ENCODE measurements around the gene TJP1. TPM values are rescaled to one million over a fixed set of nuclear protein-coding genes. Genes with fewer than 3 reads are reported as not detected.

Gene TJP1
- total and polyA plus RNA-seq, 5 donors from 2014 or later = 0.06 TPM; not detected in 4

DNA sequence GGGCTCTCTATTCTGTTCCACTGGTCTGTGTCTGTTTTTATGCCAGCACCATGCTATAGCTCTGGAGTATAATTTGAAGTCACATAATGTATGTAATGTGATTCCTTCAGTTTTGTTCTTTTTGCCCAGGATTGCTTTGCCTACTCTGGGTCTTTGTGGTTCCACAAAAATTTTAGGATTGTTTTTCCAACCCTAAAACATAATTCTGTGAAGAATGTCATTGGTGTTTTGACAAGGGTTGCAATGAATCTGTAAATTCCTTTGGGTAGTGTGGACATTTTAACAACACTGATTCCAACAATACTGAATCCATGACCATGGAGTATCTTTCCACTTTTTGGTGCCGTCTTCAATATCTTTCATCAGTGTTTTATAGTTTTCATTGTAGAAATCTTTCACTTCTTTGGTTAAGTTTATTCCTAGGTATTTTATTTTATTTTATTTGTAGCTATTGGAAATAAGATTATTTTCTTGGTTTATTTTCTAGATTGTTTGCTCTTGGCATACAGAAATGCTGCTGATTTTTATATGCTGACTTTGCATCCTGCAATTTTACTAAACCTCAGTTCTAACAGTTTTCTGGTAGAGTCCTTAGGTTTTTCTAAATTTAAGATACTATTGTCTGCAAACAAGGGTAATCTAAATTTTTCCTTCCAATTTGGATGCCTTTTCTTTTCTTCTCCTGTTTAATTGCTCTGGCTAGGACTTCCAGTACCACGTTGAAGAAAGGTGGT, 29.7 kb downstream of the TJP1 start:
- Histone ChIP-seq H3K36me3 (ENCODE audit: control insufficient read depth, insufficient read depth, low read length) (no peaks in the 10 kb centered on the region), H3K27ac (ENCODE audit: insufficient read depth, low read length, poor library complexity, severe bottlenecking) (no peak overlapping the region), H3K9me3 (ENCODE audit: control insufficient read depth in 2 of 2, low read length in 2 of 2) (no peaks in the 10 kb centered on the region), H3K4me1 (ENCODE audit: control insufficient read depth, insufficient read depth, low read length, poor library complexity, severe bottlenecking) (no peaks in the 10 kb centered on the region), H3K27me3 (ENCODE audit: control insufficient read depth, insufficient read depth, low read length) (no peaks in the 10 kb centered on the region), H3K4me3 (ENCODE audit: low read depth, low read length) (no peak overlapping the region)
- Mint-ChIP-seq H3K4me3 (no peak overlapping the region), H3K4me1 (no peaks in the 10 kb centered on the region), H3K9me3 (peaks cover 0 to 7% (median 0%) of the 10 kb centered on the region in 7 donors), H3K27me3 (peaks cover 6% of the 10 kb centered on the region), H3K27ac (no peak overlapping the region), H3K36me3 (no peaks in the 10 kb centered on the region)
- ATAC-seq (ENCODE audit: low read depth in 2 of 2) (no peak), DNase-seq (no peak)

DNA sequence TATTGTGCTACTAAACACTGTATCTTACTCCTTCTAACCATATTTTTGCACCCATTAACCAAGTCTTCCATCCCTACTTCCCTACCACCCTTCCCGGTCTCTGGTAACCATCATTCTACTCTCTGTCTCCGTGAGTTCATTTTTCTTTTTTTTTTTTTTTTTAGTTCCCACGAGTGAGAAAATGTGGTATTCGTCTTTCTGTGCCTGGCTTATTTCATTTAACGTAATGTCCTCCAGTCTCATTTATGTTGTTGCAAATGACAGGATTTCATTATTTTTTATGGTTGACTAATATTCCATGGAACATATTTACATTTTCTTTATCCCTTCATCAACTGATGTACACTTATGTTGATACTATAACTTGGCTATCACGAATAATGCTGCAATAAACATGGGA, 31.7 kb downstream of the TJP1 start:
- Mint-ChIP-seq H3K9me3 (peaks cover 0 to 7% (median 0%) of the 10 kb centered on the region in 7 donors), H3K4me3 (no peak overlapping the region), H3K27ac (no peak overlapping the region), H3K27me3 (peaks cover 11% of the 10 kb centered on the region), H3K36me3 (no peaks in the 10 kb centered on the region), H3K4me1 (no peaks in the 10 kb centered on the region)
- Histone ChIP-seq H3K4me1 (ENCODE audit: control insufficient read depth, insufficient read depth, low read length, poor library complexity, severe bottlenecking) (no peaks in the 10 kb centered on the region), H3K4me3 (ENCODE audit: low read depth, low read length) (no peak overlapping the region), H3K27me3 (ENCODE audit: control insufficient read depth, insufficient read depth, low read length) (no peaks in the 10 kb centered on the region), H3K36me3 (ENCODE audit: control insufficient read depth, insufficient read depth, low read length) (no peaks in the 10 kb centered on the region), H3K9me3 (ENCODE audit: control insufficient read depth in 2 of 2, low read length in 2 of 2) (no peaks in the 10 kb centered on the region), H3K27ac (ENCODE audit: insufficient read depth, low read length, poor library complexity, severe bottlenecking) (no peak overlapping the region)
- DNase-seq (no peak), ATAC-seq (ENCODE audit: low read depth in 2 of 2) (no peak)

DNA sequence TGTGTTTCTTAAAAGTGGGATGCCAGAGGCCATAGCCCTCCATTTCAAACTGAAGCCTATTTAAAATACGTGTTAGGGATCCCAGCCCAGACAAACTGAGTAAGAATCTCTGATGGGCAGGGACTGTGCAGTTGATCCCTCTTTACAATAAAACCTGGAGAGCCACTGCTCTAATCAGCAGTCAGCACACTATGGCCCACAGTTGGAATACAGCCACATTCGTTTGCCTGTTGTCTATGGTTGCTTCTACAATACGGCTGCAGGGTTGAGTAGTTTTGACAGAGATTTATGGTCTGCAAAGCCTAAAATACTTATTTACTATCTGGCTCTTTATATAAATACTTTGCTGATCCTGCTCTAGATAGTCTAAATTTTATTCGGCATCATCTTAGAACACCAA, 32.4 kb downstream of the TJP1 start:
- no peaks in the 10 kb centered on the region for H3K4me1 ChIP-seq (ENCODE audit: control insufficient read depth, insufficient read depth, low read length, poor library complexity, severe bottlenecking)
- H3K9me3 Mint-ChIP-seq = peaks cover 0 to 7% (median 0%) of the 10 kb centered on the region in 7 donors
- no peak for DNase-seq
- H3K4me3 Mint-ChIP-seq = no peak overlapping the region
- no peaks in the 10 kb centered on the region for H3K9me3 ChIP-seq (ENCODE audit: control insufficient read depth in 2 of 2, low read length in 2 of 2)
- H3K4me1 Mint-ChIP-seq = no peaks in the 10 kb centered on the region
- no peak overlapping the region for H3K27ac ChIP-seq (ENCODE audit: insufficient read depth, low read length, poor library complexity, severe bottlenecking)
- no peak overlapping the region for H3K27ac Mint-ChIP-seq
- H3K4me3 ChIP-seq (ENCODE audit: low read depth, low read length) = no peak overlapping the region
- H3K36me3 Mint-ChIP-seq = no peaks in the 10 kb centered on the region
- H3K27me3 Mint-ChIP-seq = peaks cover 11% of the 10 kb centered on the region
- H3K36me3 ChIP-seq (ENCODE audit: control insufficient read depth, insufficient read depth, low read length) = no peaks in the 10 kb centered on the region
- no peaks in the 10 kb centered on the region for H3K27me3 ChIP-seq (ENCODE audit: control insufficient read depth, insufficient read depth, low read length)
- ATAC-seq (ENCODE audit: low read depth in 2 of 2) = no peak

DNA sequence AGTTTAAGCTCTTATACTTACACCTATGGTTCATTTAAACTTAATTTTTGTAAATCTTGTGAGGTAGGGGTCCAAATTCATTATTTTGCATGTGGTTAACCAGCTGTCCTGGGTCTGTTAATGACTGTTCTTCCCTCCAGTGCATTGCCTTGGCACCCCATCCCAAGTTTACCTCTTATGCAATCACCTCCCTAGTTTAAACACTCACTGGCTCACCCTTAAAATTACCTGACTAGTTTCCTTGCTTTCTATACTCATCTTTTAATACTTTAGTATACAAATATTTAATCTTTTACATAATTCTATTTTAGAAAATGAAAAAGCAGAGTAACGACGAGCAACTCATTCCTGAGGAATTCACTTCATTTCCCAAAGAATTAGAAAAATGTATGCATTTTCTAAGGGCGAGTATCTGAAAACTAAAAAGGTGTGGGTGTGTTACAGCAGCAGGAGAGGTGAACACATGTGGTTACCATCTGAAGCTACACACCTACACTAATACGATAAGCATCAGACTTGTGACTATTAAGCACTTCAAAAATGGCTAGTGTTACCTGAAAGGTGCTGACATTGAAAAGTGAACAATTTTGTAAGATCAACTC, 33.7 kb downstream of the TJP1 start:
- H3K4me3 ChIP-seq (ENCODE audit: low read depth, low read length) = no peak overlapping the region
- H3K4me1 ChIP-seq (ENCODE audit: control insufficient read depth, insufficient read depth, low read length, poor library complexity, severe bottlenecking) = no peaks in the 10 kb centered on the region
- no peak overlapping the region for H3K4me3 Mint-ChIP-seq
- H3K27ac ChIP-seq (ENCODE audit: insufficient read depth, low read length, poor library complexity, severe bottlenecking) = no peak overlapping the region
- peaks cover 0 to 7% (median 2%) of the 10 kb centered on the region in 7 donors for H3K9me3 Mint-ChIP-seq
- peaks cover 6% of the 10 kb centered on the region for H3K27me3 Mint-ChIP-seq
- no peaks in the 10 kb centered on the region for H3K9me3 ChIP-seq (ENCODE audit: control insufficient read depth in 2 of 2, low read length in 2 of 2)
- no peaks in the 10 kb centered on the region for H3K27me3 ChIP-seq (ENCODE audit: control insufficient read depth, insufficient read depth, low read length)
- H3K4me1 Mint-ChIP-seq = no peaks in the 10 kb centered on the region
- no peaks in the 10 kb centered on the region for H3K36me3 ChIP-seq (ENCODE audit: control insufficient read depth, insufficient read depth, low read length)
- no peak for ATAC-seq (ENCODE audit: low read depth in 2 of 2)
- no peak for DNase-seq
- H3K27ac Mint-ChIP-seq = no peak overlapping the region
- no peaks in the 10 kb centered on the region for H3K36me3 Mint-ChIP-seq

DNA sequence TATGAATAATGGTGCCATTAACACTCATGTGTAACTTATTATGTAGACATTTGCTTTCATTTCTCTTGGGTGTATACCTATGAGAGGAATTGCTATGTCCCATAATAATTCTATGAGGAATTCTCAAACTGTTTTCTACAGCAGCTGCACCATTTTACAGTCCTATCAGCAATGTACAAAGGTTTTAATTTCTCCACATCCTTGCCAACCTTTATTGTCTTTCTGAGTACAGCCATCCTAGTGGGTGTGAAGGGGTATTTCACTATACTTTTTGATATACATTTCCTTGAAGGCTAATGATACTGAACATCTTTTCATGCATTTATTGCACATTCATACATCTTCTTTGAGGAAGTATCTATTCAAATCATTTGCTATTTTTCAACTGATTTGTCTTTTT, 34.5 kb downstream of the TJP1 start:
- Histone ChIP-seq H3K27ac (ENCODE audit: insufficient read depth, low read length, poor library complexity, severe bottlenecking) (no peak overlapping the region), H3K4me3 (ENCODE audit: low read depth, low read length) (no peak overlapping the region), H3K36me3 (ENCODE audit: control insufficient read depth, insufficient read depth, low read length) (no peaks in the 10 kb centered on the region), H3K27me3 (ENCODE audit: control insufficient read depth, insufficient read depth, low read length) (no peaks in the 10 kb centered on the region), H3K4me1 (ENCODE audit: control insufficient read depth, insufficient read depth, low read length, poor library complexity, severe bottlenecking) (no peaks in the 10 kb centered on the region), H3K9me3 (ENCODE audit: control insufficient read depth in 2 of 2, low read length in 2 of 2) (no peaks in the 10 kb centered on the region)
- Mint-ChIP-seq H3K27me3 (peaks cover 6% of the 10 kb centered on the region), H3K27ac (no peak overlapping the region), H3K4me3 (no peak overlapping the region), H3K4me1 (no peaks in the 10 kb centered on the region), H3K36me3 (no peaks in the 10 kb centered on the region), H3K9me3 (peaks cover 0 to 5% (median 1%) of the 10 kb centered on the region in 7 donors)
- ATAC-seq (ENCODE audit: low read depth in 2 of 2) = no peak
- DNase-seq = no peak

DNA sequence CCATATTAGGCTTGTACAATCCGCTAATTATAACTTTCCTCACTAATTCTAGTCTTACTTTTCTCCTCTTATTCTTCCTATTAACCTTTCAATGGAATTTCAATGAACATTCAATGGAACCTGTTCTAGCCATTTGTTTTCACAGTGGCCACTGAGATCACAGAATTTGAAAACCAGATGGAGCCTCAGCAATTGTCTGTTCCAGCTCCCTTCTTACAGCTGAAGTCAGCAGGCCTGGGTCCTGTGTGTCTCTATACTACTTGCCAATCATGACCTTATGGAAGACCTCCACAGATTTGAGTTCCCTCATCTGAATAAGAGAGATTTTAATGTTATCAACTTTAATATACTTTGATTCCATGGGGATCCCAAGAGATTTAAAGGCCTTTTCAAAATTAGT, 36.6 kb downstream of the TJP1 start:
- no peak overlapping the region for H3K4me3 ChIP-seq (ENCODE audit: low read depth, low read length)
- no peak for ATAC-seq (ENCODE audit: low read depth in 2 of 2)
- H3K4me3 Mint-ChIP-seq = no peak overlapping the region

DNA sequence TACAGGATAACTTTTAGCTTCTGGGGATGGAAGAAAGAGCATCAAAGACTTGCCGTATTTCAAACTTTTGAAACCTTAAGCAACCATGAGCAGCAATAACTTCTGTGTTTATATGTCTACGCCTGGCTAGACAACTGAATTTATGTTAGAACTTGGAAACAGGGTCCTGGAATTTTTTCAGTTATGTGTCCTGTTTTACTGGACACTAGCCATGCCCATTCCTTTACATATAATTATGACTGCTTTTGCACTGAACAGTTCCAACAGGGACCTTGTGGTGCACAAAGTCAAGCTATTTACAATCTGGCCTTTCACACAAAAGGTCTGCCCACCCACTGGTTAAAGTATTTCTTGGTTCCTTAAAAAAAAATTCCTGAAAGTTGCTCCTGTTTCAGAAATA, 37.1 kb downstream of the TJP1 start:
- Mint-ChIP-seq H3K4me1 (no peaks in the 10 kb centered on the region), H3K27me3 (peaks cover 6% of the 10 kb centered on the region), H3K27ac (no peak overlapping the region), H3K4me3 (no peak overlapping the region), H3K9me3 (peaks cover 0 to 11% (median 1%) of the 10 kb centered on the region in 7 donors), H3K36me3 (no peaks in the 10 kb centered on the region)
- Histone ChIP-seq H3K27me3 (ENCODE audit: control insufficient read depth, insufficient read depth, low read length) (no peaks in the 10 kb centered on the region), H3K27ac (ENCODE audit: insufficient read depth, low read length, poor library complexity, severe bottlenecking) (no peak overlapping the region), H3K4me1 (ENCODE audit: control insufficient read depth, insufficient read depth, low read length, poor library complexity, severe bottlenecking) (no peaks in the 10 kb centered on the region), H3K36me3 (ENCODE audit: control insufficient read depth, insufficient read depth, low read length) (no peaks in the 10 kb centered on the region), H3K4me3 (ENCODE audit: low read depth, low read length) (no peak overlapping the region), H3K9me3 (ENCODE audit: control insufficient read depth in 2 of 2, low read length in 2 of 2) (no peaks in the 10 kb centered on the region)
- DNase-seq = no peak
- no peak for ATAC-seq (ENCODE audit: low read depth in 2 of 2)

More for the DNA sequence above, 36.6 kb downstream of the TJP1 start:
- Histone ChIP-seq H3K36me3 (ENCODE audit: control insufficient read depth, insufficient read depth, low read length) (no peaks in the 10 kb centered on the region), H3K27ac (ENCODE audit: insufficient read depth, low read length, poor library complexity, severe bottlenecking) (no peak overlapping the region), H3K9me3 (ENCODE audit: control insufficient read depth in 2 of 2, low read length in 2 of 2) (no peaks in the 10 kb centered on the region), H3K27me3 (ENCODE audit: control insufficient read depth, insufficient read depth, low read length) (no peaks in the 10 kb centered on the region), H3K4me1 (ENCODE audit: control insufficient read depth, insufficient read depth, low read length, poor library complexity, severe bottlenecking) (no peaks in the 10 kb centered on the region)
- Mint-ChIP-seq H3K27me3 (peaks cover 6% of the 10 kb centered on the region), H3K4me1 (no peaks in the 10 kb centered on the region), H3K27ac (no peak overlapping the region), H3K36me3 (no peaks in the 10 kb centered on the region), H3K9me3 (peaks cover 0 to 8% (median 1%) of the 10 kb centered on the region in 7 donors)
- DNase-seq = no peak

DNA sequence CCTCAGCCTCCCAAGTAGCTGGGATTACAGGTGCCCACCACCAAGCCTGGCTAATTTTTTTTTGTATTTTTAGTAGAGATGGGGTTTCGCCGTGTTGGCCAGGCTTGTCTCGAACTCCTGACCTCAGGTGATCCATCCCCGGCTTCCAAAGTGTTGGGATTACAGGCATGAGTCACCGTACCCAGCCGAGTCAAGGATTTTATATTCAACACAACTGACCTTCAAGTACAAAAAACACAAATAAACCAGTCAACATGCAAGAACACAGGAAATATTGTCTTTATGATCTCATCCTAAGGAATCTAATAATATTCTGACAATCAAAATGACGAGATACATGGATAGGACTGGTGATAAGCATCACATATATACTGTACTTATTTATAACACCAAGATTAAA, 37.9 kb downstream of the TJP1 start:
- H3K4me1 Mint-ChIP-seq = no peaks in the 10 kb centered on the region
- no peaks in the 10 kb centered on the region for H3K36me3 Mint-ChIP-seq
- DNase-seq = no peak
- peaks cover 6% of the 10 kb centered on the region for H3K27me3 Mint-ChIP-seq
- Histone ChIP-seq H3K27me3 (ENCODE audit: control insufficient read depth, insufficient read depth, low read length) (no peaks in the 10 kb centered on the region), H3K27ac (ENCODE audit: insufficient read depth, low read length, poor library complexity, severe bottlenecking) (no peak overlapping the region), H3K4me1 (ENCODE audit: control insufficient read depth, insufficient read depth, low read length, poor library complexity, severe bottlenecking) (no peaks in the 10 kb centered on the region), H3K4me3 (ENCODE audit: low read depth, low read length) (no peak overlapping the region), H3K9me3 (ENCODE audit: control insufficient read depth in 2 of 2, low read length in 2 of 2) (no peaks in the 10 kb centered on the region), H3K36me3 (ENCODE audit: control insufficient read depth, insufficient read depth, low read length) (no peaks in the 10 kb centered on the region)
- no peak for ATAC-seq (ENCODE audit: low read depth in 2 of 2)
- no peak overlapping the region for H3K4me3 Mint-ChIP-seq
- H3K9me3 Mint-ChIP-seq = peaks cover 0 to 11% (median 1%) of the 10 kb centered on the region in 7 donors
- H3K27ac Mint-ChIP-seq = no peak overlapping the region

Measured in CD4-positive, CD25-positive, alpha-beta regulatory T cell (primary cell).